ENCODE results near the gene USP49.

The USP49 gene

GRCh38 chr6:41929924-41930323 lies 34.7 kb upstream of the USP49 start:
- DNase-seq (ENCODE audit: low read depth in 2 of 2), result no peak

- DNase-seq (ENCODE audit: low read depth in 2 of 2), result no peak
Observed at GRCh38 chr6:41927253-41927652, 32.1 kb upstream of the USP49 start.

DNA sequence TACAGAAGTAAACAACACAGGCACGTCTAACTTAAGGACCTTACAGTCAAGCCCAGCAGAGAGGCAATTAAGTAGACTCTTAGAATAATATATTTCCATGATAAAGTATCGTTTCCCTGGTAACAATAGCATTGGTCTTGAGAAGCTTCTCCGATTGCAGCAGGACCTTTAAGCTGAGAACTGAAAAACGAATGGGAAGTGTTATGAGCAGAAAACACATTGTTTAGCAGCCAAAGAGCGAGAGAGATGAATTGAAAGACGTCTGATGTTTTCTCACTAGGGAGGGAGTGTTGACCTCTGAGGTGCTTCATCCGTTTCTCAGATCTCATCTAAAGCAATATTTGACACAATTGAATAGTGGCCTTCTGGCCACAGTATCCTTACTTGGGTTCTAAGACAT lies 27.0 kb upstream of the USP49 start:
- no peak for DNase-seq (ENCODE audit: low read depth in 2 of 2)

DNA sequence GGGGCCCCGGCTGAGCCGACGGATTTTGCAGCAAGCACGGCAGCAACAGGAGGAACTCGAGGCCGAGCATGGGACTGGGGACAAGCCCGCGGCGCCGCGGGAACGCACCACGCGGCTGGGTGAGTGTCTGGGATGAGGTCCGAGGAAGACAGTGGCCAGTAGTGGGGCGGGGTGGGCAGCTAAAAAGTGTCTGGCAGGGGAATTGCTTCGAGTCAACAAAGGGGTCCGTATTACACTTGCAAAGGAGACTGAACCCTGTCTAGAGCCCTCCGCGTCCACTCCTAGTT lies 26.5 kb upstream of the USP49 start:
- DNase-seq (ENCODE audit: low read depth in 2 of 2), result no peak

GRCh38 chr6:41920921-41921711 lies 25.9 kb upstream of the USP49 start, which contains the start of the genes BYSL and MED20:
TSS of gene BYSL (plus strand) at chr6:41921499. CDS start at chr6:41921563, 64 bp downstream.
TSS of gene MED20 (minus strand) at chr6:41921139. CDS start at chr6:41921018, 121 bp downstream.
- DNase-seq (ENCODE audit: low read depth in 2 of 2), result peak; percentile 87 to 92

- no peak for DNase-seq (ENCODE audit: low read depth in 2 of 2)
Observed at GRCh38 chr6:41917528-41917927, 22.4 kb upstream of the USP49 start.

DNA sequence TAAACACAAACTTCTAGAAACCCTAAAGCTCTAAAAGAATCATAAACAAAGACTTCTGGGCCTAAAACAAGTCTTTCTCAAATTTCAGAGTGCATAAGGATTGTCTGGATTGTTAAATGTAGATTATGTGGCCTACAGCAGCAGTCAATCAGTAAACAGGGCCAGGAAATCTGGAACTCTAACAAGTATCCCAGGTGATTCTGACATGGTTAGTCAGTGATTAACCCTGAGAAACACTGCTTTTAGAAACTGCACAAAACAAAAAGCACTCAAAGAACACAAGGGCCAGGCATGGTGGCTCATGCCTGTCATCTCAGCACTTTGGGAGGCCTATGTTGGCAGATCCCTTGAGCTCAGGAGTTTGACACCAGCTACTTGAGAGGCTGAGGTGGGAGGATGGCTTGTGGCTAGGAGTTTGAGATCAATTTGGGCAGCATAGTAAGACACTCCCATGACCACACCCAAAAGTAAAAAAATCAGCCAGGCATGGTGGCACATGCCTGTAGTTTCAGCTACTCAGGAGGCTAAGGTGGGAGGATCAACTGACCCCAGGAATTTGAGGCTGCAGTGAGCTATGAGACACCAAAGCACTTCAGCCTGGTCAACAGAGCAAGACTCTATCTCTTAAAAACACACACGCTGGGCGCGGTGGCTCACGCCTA lies 19.8 kb upstream of the USP49 start:
- DNase-seq (ENCODE audit: low read depth in 2 of 2), result no peak

GRCh38 chr6:41914343-41914742 lies 19.2 kb upstream of the USP49 start:
- DNase-seq (ENCODE audit: low read depth in 2 of 2), result no peak

- DNase-seq (ENCODE audit: low read depth in 2 of 2), result no peak
Observed at GRCh38 chr6:41909727-41910126, 14.6 kb upstream of the USP49 start.

DNA sequence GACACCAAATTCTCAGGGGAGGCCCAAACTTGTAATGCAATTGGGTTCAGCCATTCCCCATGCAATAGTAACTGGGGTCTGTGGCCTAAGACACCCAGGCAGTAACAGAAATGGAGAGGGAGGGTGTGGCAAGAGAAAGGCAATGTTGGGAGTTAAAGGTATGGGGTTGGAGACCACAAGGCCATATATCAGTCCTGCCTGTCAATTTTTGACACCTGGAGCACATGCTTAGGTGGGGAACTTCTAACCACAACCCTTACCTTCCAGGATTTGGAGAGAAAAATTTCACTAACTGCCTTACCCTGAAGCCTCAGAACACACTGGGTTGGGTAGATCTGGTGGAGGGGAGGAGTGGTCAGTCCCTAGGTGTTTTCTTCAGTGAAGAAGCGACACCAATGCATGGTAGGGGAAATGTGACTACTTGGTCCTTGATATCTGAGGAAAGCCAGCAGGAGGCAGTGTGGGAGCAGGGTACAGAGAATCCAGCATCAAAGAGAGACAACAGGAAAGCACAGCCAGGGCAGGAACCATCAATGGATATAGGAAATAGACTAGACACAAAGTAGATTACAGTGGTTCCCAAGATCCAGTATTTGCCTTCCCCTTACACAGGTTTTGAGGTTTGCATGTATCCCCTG lies 6.8 kb upstream of the USP49 start:
- DNase-seq (ENCODE audit: low read depth in 2 of 2), result peak; percentile 28 to 46

DNA sequence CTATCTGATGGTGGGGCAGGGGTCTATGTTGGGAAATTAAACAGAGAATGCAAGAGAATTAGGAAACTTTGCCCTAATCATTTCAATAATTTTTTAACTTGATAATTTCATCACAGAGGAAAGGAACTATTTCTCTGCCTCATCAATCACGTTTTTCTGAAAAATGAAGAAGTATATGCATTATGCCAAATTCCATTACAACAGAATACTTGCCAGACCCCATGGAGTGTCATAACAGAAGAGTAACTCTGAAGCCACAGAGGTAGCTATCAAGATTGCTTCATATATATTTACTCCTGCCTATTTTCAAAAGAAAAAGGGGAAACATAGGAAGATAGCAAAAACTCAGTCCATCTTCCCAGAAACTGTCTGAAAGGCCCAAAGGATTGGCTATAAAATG lies 5.7 kb upstream of the USP49 start:
- DNase-seq (ENCODE audit: low read depth in 2 of 2), result no peak

DNA sequence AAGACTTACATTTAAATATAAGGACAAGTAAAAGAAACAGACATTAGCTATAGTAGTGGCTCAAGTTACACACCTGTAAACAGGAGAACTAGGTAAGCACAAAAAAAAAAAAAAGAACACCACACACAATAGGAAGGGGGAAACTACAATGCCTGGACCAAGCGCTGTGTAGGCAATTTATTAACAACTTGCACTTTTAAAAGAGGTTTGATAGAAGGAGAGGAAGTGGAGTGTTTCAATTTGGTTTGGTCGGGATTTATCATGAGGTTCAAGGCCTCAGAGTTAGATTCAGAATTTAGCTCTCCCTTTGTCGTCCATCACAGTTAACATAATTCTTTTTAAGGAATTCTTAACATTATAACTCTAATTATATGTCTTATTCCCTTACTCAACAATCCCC lies 1.1 kb upstream of the USP49 start:
- no peak for DNase-seq (ENCODE audit: low read depth in 2 of 2)

DNA sequence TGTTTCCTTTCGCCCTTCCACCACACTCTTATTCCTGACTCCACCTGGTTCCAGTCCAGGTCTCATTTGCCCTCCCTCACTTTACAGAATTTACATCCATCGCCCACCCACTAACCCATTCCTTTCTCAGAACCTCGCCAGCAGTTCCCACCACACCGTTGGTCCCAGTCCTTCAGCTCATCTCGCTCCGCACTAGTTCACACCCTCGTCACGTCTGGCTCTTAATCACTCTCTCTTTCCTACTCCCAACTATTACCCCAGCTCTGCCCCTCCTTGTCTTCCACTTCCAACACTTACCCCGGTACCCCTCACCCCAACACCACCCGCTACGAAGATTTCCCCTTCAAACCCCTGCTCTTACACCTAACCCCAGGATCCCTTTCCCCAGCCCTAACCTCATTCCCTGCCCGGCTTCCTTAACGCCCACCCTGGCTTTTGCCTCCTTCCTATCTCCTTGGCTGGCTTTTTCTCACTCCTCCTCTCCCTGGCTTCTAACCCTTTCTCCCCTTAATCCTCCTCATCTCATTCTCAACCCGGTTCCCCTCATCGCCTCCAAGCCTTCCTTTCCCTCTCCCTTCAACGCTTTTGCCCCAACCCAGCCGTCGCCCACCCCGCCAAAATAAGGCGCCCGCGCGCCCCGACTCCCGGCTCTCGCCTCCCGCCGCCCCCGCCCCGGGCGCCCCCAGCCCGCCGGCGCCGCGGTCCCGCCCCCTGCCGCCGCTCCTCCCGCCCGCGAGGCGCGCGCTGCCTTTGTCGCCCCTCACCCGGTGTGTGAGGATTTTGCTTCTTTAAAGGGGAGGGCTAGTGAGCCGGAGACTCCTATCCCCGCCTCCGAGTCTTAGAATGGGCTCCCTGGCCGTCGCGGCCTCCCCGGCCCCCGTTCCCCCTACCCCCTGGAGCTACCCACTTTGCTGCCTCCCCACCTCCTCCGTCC lies 542 bp downstream of the USP49 start:
- DNase-seq (ENCODE audit: low read depth in 2 of 2), result no peak

- DNase-seq (ENCODE audit: low read depth in 2 of 2), result no peak
Observed at GRCh38 chr6:41892921-41893564, 2.1 kb downstream of the USP49 start.

- no peak for DNase-seq (ENCODE audit: low read depth in 2 of 2)
Observed at GRCh38 chr6:41887331-41887751, 7.8 kb downstream of the USP49 start.

DNA sequence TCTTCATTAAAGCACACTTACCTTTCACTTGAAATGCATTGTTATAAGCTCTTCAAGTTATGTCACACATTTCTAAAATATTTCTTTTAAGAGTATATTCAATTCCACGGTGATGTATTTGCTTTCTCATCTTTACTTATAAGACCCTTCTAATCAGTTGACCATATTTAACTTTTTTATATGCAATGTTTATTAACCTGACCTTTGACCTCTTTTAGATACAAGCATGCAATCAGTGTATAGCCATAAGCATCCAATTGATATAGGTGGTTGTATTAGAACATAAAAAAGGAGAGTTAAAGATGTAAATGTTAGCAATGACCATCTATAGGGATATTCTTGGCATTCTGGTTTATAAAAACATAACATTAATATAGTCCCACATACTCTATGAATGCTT lies 9.2 kb downstream of the USP49 start:
- DNase-seq (ENCODE audit: low read depth in 2 of 2), result no peak

DNA sequence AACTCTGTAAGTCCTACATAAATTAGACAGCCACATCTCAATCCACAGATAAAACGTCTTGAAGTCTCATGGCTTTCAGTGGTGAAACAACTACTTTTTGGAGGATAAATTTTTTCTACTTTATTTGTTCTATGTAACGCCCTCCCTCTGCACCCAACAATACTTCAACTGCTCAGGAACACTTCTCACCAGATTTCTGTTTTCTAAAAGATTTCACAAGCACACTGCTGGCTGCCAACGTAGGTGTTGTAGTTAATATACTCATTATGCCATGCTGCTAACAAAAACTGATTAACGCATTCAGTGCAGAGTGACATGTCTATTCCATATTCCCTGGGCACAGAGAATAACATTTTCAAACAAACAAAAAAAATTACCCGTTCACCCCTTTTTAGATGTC lies 10.2 kb downstream of the USP49 start:
- no peak for DNase-seq (ENCODE audit: low read depth in 2 of 2)

- DNase-seq (ENCODE audit: low read depth in 2 of 2), result no peak
Observed at GRCh38 chr6:41881506-41881905, 13.7 kb downstream of the USP49 start.

DNA sequence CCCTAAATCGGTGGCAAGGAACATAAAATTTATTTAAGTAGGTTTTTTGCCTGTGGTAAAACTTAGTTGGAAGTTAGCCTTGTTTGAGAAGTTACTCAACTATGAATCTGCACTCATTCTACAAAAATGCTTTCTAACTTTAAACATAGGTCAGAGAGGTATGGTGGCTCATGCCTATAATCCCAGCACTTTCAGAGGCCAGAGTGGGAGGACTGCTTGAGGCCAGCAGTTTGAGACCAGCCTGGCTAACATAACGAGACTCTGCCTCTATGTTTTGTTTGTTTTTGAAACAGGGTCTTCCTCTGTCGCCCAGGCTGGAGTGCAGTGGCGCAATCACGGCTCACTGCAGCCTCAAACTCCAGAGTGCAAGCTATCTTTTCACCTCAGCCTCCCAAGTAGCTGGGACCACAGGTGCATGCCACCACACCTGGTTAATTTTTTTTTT lies 16.2 kb downstream of the USP49 start:
- no peak for DNase-seq (ENCODE audit: low read depth in 2 of 2)

GRCh38 chr6:41878246-41878645 lies 16.9 kb downstream of the USP49 start:
- DNase-seq (ENCODE audit: low read depth in 2 of 2), result no peak

- no peak for DNase-seq (ENCODE audit: low read depth in 2 of 2)
Observed at GRCh38 chr6:41877051-41877680, 18.0 kb downstream of the USP49 start.
